Ishikawa (cell line): ENCODE measurements around the gene GRIP2.

Experiments used
- TAF1 ChIP-seq: IDR thresholded peaks from 2 replicates; pipeline ENCODE4 v1.6.1; 2012; ENCODE audit warnings: low read depth, mild to moderate bottlenecking
- YY1 ChIP-seq: IDR thresholded peaks from 2 replicates; pipeline ENCODE4 v1.6.1; 2012; ENCODE audit warnings: low read depth

- no peak for TF ChIP-seq TAF1
- no peak for TF ChIP-seq YY1
Measured at GRCh38 chr3:14483286-14483685, 56.9 kb downstream of the GRIP2 start.
